ENCODE data around the gene DENND1B.

GRCh38 chr1:197778366-197778945, 3.2 kb upstream of the DENND1B start:
- TF ChIP-seq CTCF (IDR thresholded peaks at IDR 0.05), result no peak
- no peak for TF ChIP-seq POLR2A (IDR thresholded peaks at IDR 0.05)
